Astrocyte of the cerebellum (primary cell): ENCODE data around the gene ENOX1.

Experiments used
- DNase-seq: peaks from one replicate; pipeline ENCODE4 v3.0.0-alpha.2; 2011; ENCODE audit warnings: low read depth
- H3K4me3 ChIP-seq: 2 replicates; pipeline ENCODE4 v1.5.1; 2011; ENCODE audit warnings: mild to moderate bottlenecking, low read depth, low read length, moderate library complexity
- CTCF ChIP-seq: IDR thresholded peaks from 2 replicates; pipeline ENCODE4 v1.5.1; 2012; ENCODE audit warnings: low read length, low read depth, moderate library complexity, mild to moderate bottlenecking; ENCODE audit errors: missing control alignments
- in situ Hi-C: cut with HindIII; loops from 2 replicates; pipeline ENCODE4 v1.10.0; 2017; ENCODE audit warnings: low sequenced_read_pairs

ENOX1 gene

GRCh38 chr13:43597599-43597945 lies 189.2 kb downstream of the ENOX1 start:
- no peak for DNase-seq
- no peak overlapping the region for H3K4me3 ChIP-seq
- TF ChIP-seq CTCF: no peak
- in situ Hi-C loops: no loop called here

- in situ Hi-C loops: no loop called here
- no peak overlapping the region for H3K4me3 ChIP-seq
- DNase-seq: no peak
- TF ChIP-seq CTCF: no peak
These were observed 189.7 kb downstream of the ENOX1 start for GRCh38 chr13:43596924-43597598.

- TF ChIP-seq CTCF: no peak
- DNase-seq: no peak
- in situ Hi-C loops: no loop called here
- H3K4me3 ChIP-seq: no peak overlapping the region
These were observed 190.8 kb downstream of the ENOX1 start for GRCh38 chr13:43596006-43596405.

- H3K4me3 ChIP-seq: no peak overlapping the region
- in situ Hi-C loops: no loop called here
- TF ChIP-seq CTCF: no peak
- DNase-seq: no peak
These were observed 199.4 kb downstream of the ENOX1 start for GRCh38 chr13:43587376-43587775.

- no peak for DNase-seq
- in situ Hi-C loops: no loop called here
- H3K4me3 ChIP-seq: no peak overlapping the region
- TF ChIP-seq CTCF: no peak
These were observed 202.0 kb downstream of the ENOX1 start for GRCh38 chr13:43584751-43585150.

GRCh38 chr13:43583321-43583720 lies 203.5 kb downstream of the ENOX1 start:
- no peak for TF ChIP-seq CTCF
- in situ Hi-C loops: no loop called here
- DNase-seq: no peak
- no peak overlapping the region for H3K4me3 ChIP-seq
